ENCODE measurements around the gene TMEM115.
A peak's percentile ranks its signal among the peaks of the same experiment; 100 is the strongest.

The TMEM115 gene

GRCh38 chr3:50341537-50341936 lies 17.8 kb downstream of the TMEM115 start:
- H3K4me3 ChIP-seq (ENCODE audit: low read depth, low read length): peak overlapping the region; percentile 64
- DNase-seq (ENCODE audit: low read depth): no peak
- no peak for TF ChIP-seq POLR2A (IDR thresholded peaks at IDR 0.05; ENCODE audit: extremely low read depth, insufficient read length)
- no peak for TF ChIP-seq CTCF (IDR thresholded peaks at IDR 0.05; ENCODE audit: low read depth, low read length)
- no peak for TF ChIP-seq MYC (IDR thresholded peaks at IDR 0.05; ENCODE audit: low read depth, low read length)
- TF ChIP-seq MAX (IDR thresholded peaks at IDR 0.05; ENCODE audit: low read depth, low read length): no peak

DNA sequence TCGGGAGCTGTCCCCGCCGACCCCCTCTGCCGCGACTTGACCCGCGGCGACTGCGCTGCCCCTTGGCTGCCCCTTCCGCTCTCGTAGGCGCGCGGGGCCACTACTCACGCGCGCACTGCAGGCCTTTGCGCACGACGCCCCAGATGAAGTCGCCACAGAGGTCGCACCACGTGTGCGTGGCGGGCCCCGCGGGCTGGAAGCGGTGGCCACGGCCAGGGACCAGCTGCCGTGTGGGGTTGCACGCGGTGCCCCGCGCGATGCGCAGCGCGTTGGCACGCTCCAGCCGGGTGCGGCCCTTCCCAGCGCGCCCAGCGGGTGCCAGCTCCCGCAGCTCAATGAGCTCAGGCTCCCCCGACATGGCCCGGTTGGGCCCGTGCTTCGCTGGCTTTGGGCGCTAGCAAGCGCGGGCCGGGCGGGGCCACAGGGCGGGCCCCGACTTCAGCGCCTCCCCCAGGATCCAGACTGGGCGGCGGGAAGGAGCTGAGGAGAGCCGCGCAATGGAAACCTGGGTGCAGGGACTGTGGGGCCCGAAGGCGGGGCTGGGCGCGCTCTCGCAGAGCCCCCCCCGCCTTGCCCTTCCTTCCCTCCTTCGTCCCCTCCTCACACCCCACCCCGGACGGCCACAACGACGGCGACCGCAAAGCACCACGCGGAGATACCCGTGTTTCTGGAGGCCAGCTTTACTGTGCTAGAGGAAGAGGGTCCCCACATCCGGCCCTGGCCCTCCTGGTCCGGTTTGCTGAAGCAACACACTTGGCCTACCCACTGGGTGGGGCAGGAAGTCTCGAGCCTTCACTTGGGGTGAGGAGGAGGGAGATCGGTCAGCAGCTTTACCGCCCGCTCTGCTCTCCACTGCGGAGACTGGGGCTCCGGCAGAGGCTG lies 18.6 kb downstream of the TMEM115 start, which contains the start of gene RASSF1:
RASSF1 (minus strand) TSS at position 389 of the 882 bp plus-strand sequence; CDS start at position 358, 31 bp downstream.
- peak; percentile 98 for DNase-seq (ENCODE audit: low read depth)
- H3K4me3 ChIP-seq (ENCODE audit: low read depth, low read length): peak within 1 kb of the TSS; percentile 99
- TF ChIP-seq CTCF (IDR thresholded peaks at IDR 0.05; ENCODE audit: low read depth, low read length): no peak
- peak; percentile 92 for TF ChIP-seq MAX (IDR thresholded peaks at IDR 0.05; ENCODE audit: low read depth, low read length)
- peak; percentile 95 for TF ChIP-seq MYC (IDR thresholded peaks at IDR 0.05; ENCODE audit: low read depth, low read length)
- peak; percentile 84 for TF ChIP-seq POLR2A (IDR thresholded peaks at IDR 0.05; ENCODE audit: extremely low read depth, insufficient read length)

GRCh38 chr3:50340147-50340447 lies 19.2 kb downstream of the TMEM115 start:
- peak overlapping the region; percentile 99 for H3K4me3 ChIP-seq (ENCODE audit: low read depth, low read length)
- no peak for DNase-seq (ENCODE audit: low read depth)
- TF ChIP-seq MAX (IDR thresholded peaks at IDR 0.05; ENCODE audit: low read depth, low read length) (no peak), MYC (IDR thresholded peaks at IDR 0.05; ENCODE audit: low read depth, low read length) (no peak), CTCF (IDR thresholded peaks at IDR 0.05; ENCODE audit: low read depth, low read length) (no peak)

- peak; percentile 69 for DNase-seq (ENCODE audit: low read depth)
- TF ChIP-seq MAX (IDR thresholded peaks at IDR 0.05; ENCODE audit: low read depth, low read length): no peak
- no peak for TF ChIP-seq MYC (IDR thresholded peaks at IDR 0.05; ENCODE audit: low read depth, low read length)
- TF ChIP-seq POLR2A (IDR thresholded peaks at IDR 0.05; ENCODE audit: extremely low read depth, insufficient read length): no peak
- no peak for TF ChIP-seq CTCF (IDR thresholded peaks at IDR 0.05; ENCODE audit: low read depth, low read length)
- peak overlapping the region; percentile 99 for H3K4me3 ChIP-seq (ENCODE audit: low read depth, low read length)
These were observed 19.7 kb downstream of the TMEM115 start for GRCh38 chr3:50339485-50340146.

DNA sequence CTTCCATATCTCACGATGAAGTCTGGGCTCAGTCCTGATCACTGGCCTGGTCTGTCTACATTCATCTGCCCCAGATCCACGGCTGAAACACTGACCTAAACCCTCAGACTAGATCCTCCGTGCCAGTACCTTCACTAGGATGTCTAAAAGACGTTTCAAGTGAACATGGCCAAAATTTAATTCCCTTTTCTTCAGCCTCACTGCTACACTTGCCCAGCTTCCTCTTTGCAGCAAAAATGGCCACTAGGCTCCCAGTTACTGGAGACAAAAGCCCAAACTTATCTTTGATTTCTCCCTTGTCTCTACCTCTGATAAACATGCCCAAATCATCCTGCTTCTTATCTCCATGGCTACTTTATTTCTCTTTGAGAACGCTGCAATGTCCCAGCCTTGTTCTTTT lies 20.4 kb downstream of the TMEM115 start:
- peak overlapping the region; percentile 99 for H3K4me3 ChIP-seq (ENCODE audit: low read depth, low read length)
- TF ChIP-seq MYC (IDR thresholded peaks at IDR 0.05; ENCODE audit: low read depth, low read length) (no peak), MAX (IDR thresholded peaks at IDR 0.05; ENCODE audit: low read depth, low read length) (no peak), POLR2A (IDR thresholded peaks at IDR 0.05; ENCODE audit: extremely low read depth, insufficient read length) (no peak)
- DNase-seq (ENCODE audit: low read depth): peak; percentile 68

Measured in NB4 (cell line).